Prostate gland (tissue), 2 donors: ENCODE data around the gene HSPA6. TPM values are rescaled to one million over a fixed set of nuclear protein-coding genes. Genes with fewer than 3 reads are reported as not detected.
"Not testable (repeated sequence)": the region's sequence is repeated elsewhere in the genome, so short reads cannot be mapped to it uniquely, and the experiment has no call there.

Experiments used
- DNase-seq: peaks from one replicate; pipeline ENCODE4 v3.0.0-alpha.2; 2019; ENCODE audit warnings: low spot score
- H3K27ac ChIP-seq, 2 donors: fragments of 200-600 bp; sonication (generic); 2 replicates each; pipeline ENCODE4 v1.5.1; 2017 to 2019
- H3K27me3 ChIP-seq: fragments of 200-600 bp; sonication (generic); replicated peaks from 2 replicates; pipeline ENCODE4 v1.5.1; 2019; ENCODE audit not compliant: insufficient read depth
- H3K36me3 ChIP-seq, 2 donors: fragments of 200-600 bp; sonication (generic); 1 replicate in 1 of 2; 2 replicates in 1 of 2; pipeline versions ENCODE4 v1.5.1 to v1.8.1; 2017 to 2019
- H3K4me1 ChIP-seq: fragments of 200-600 bp; sonication (generic); replicated peaks from 2 replicates; pipeline ENCODE4 v1.5.1; 2019
- H3K4me3 ChIP-seq, 2 donors: fragments of 200-600 bp; sonication (generic); 2 replicates each; pipeline ENCODE4 v1.5.1; 2017 to 2019
- H3K9me3 ChIP-seq: fragments of 200-600 bp; sonication (generic); 2 replicates; pipeline ENCODE4 v1.5.1; 2017
- POLR2A ChIP-seq: fragments of 450-650 bp; IDR thresholded peaks from one replicate; pipeline ENCODE4 v1.6.1; 2016; ENCODE audit warnings: antibody characterized with exemption, mild to moderate bottlenecking
- POLR2AphosphoS5 ChIP-seq: sonication (generic); formaldehyde crosslinking; IDR thresholded peaks from one replicate; pipeline ENCODE4 v1.6.1; 2017; ENCODE audit warnings: antibody characterized with exemption
- WGBS: methylation state at CpG from one replicate; pipeline ENCODE4 v1.1.5; 2018; 5-methylcytosine and 5-hydroxymethylcytosine counted together
- intact Hi-C: fragments of 100-400 bp; cut with DNase I; formaldehyde crosslinking; loops from one replicate; pipeline ENCODE4 v1.14.2; 2022
- total RNA-seq, 2 donors: library from RNA; depleted of rRNA; stranded (reverse); fragments of >200 nt; gene quantifications; one replicate each; pipeline ENCODE4 v1.1.0, GENCODE V29; 2016
- TF ChIP-seq, protein P1 (sequence below), 4 experiments: fragments of 200-600 bp in 2 of 4; fragments of 450-650 bp in 2 of 4; sonication (generic) in 2 of 4; IDR thresholded peaks; 1 replicate in 3 of 4; 2 replicates in 1 of 4; pipeline ENCODE4 v1.5.1; 2016 to 2019; ENCODE audit warnings: antibody characterized with exemption in 4 of 4, mild to moderate bottlenecking in 2 of 4, moderate library complexity in 2 of 4

The HSPA6 gene
- total RNA-seq, result 1 to 10 TPM in 1 of 2 donors, under 1 TPM in 1; 0.64 to 4.9 TPM

DNA sequence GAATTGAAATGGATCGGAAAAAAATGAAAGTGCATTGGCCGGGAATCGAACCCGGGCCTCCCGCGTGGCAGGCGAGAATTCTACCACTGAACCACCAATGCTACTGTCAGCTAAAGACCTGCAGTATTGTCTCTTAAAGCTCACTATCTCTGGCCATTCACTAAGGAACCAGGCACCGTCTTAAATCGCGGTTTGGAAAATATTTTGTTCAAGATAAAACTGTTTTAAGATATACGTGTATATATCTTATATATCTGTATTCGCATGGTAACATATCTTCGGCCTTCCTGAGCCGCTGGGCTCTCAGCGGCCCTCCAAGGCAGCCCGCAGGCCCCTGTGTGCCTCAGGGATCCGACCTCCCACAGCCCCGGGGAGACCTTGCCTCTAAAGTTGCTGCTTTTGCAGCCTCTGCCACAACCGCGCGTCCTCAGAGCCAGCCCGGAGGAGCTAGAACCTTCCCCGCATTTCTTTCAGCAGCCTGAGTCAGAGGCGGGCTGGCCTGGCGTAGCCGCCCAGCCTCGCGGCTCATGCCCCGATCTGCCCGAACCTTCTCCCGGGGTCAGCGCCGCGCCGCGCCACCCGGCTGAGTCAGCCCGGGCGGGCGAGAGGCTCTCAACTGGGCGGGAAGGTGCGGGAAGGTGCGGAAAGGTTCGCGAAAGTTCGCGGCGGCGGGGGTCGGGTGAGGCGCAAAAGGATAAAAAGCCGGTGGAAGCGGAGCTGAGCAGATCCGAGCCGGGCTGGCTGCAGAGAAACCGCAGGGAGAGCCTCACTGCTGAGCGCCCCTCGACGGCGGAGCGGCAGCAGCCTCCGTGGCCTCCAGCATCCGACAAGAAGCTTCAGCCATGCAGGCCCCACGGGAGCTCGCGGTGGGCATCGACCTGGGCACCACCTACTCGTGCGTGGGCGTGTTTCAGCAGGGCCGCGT is at the start of gene HSPA6:
TSS of gene HSPA6 (plus strand) at position 724 of the 925 bp plus-strand sequence. CDS start at position 843, 119 bp downstream.
- H3K36me3 ChIP-seq, H3K27me3 ChIP-seq, intact Hi-C loops, H3K9me3 ChIP-seq, H3K4me1 ChIP-seq: not testable (repeated sequence)
- Histone ChIP-seq H3K4me3 (peak within 1 kb of the TSS; percentile 59 to 74), H3K27ac (peak within 1 kb of the TSS; percentile 78 to 83)
- TF ChIP-seq POLR2AphosphoS5, result peak; percentile 83
- under 1% methylated on average over 63 of the region's 72 CpGs for WGBS
- DNase-seq, result peak; percentile 76

DNA sequence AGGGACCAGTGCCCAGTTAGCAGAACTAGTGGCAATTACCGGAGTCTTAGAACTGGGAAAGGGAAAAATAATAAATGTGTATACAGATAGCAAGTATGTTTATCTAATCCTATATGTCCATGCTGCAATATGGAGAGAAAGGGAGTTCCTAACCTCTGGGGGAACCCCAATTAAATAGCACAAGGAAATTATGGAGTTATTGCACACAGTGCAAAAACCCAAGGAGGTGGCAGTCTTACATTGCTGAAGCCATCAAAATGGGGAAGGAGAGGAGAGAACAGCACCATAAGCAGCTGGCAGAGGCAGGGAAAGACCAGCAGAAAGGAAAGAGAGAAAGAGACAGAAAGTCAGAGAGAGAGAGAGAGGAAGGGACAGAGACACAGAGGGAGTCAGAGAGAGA is 46.6 kb upstream of the HSPA6 start:
- 96% methylated on average over 1 of the region's 1 CpG for WGBS
- H3K27ac ChIP-seq, H3K9me3 ChIP-seq, DNase-seq, H3K27me3 ChIP-seq, H3K36me3 ChIP-seq, intact Hi-C loops, H3K4me1 ChIP-seq, H3K4me3 ChIP-seq: not testable (repeated sequence)

DNA sequence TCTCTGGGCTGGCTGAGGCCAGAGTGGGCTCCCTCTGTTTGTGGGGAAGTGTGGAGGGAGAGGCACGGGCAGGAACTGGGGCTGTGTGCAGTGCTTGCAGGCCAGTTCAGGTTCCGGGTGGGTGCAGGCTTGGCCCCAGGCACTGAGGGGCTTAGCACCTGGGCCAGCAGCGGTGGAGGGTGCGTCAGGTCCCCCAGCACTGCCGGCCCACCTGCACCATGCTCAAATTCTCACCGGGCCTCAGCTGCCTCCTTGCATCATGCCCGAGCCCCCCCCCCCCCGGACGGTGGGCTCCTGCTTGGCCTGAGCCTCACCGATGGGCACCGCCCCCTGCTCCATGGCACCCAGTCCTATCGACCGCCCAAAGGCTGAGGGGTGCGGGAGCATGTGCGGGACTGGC is 45.4 kb upstream of the HSPA6 start:
- Histone ChIP-seq H3K9me3 (no peaks in the 10 kb centered on the region), H3K36me3 (no peaks in the 10 kb centered on the region), H3K4me1 (no peaks in the 10 kb centered on the region), H3K27me3 (peaks cover 8% of the 10 kb centered on the region), H3K27ac (no peak overlapping the region), H3K4me3 (no peak overlapping the region)
- intact Hi-C loops, result no loop called here
- DNase-seq, result no peak
- WGBS, result 88% methylated on average over 12 of the region's 15 CpGs
- TF ChIP-seq POLR2A (no peak), POLR2AphosphoS5 (no peak)
- TF ChIP-seq, protein P1, sequence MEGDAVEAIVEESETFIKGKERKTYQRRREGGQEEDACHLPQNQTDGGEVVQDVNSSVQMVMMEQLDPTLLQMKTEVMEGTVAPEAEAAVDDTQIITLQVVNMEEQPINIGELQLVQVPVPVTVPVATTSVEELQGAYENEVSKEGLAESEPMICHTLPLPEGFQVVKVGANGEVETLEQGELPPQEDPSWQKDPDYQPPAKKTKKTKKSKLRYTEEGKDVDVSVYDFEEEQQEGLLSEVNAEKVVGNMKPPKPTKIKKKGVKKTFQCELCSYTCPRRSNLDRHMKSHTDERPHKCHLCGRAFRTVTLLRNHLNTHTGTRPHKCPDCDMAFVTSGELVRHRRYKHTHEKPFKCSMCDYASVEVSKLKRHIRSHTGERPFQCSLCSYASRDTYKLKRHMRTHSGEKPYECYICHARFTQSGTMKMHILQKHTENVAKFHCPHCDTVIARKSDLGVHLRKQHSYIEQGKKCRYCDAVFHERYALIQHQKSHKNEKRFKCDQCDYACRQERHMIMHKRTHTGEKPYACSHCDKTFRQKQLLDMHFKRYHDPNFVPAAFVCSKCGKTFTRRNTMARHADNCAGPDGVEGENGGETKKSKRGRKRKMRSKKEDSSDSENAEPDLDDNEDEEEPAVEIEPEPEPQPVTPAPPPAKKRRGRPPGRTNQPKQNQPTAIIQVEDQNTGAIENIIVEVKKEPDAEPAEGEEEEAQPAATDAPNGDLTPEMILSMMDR (IDR thresholded peaks at IDR 0.05), result no peak

DNA sequence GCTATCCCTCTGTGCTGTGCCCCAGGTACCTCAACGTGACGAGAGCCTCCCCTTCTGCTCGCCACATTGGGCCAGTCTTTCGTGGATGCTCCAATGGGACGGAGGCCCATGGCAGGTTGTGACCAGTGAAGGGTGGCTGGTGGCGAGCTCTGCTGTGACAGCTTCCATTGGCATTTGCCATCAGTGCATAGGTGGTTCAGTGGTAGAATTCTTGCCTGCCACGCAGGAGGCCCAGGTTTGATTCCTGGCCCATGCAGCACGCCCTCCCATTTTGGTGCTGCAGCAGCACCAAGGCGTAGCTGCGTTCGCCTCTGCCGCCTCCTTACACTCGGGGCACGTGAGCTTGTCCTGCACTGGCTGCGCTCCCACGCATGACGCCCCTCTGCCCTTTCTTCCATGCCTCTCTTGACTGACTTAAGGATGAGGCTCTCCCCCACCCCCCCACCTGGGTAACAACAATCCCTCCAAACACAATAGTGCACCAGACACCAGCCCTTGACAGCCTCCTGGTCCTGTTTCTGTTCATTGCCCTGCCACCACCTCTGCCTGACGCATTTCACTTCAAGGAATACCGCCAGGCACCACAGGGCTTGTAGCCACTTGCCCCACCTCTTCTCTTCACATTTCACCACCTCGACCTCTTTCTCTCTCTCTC is 43.8 kb upstream of the HSPA6 start:
- no peaks in the 10 kb centered on the region for H3K9me3 ChIP-seq
- H3K4me1 ChIP-seq, result no peaks in the 10 kb centered on the region
- no peaks in the 10 kb centered on the region for H3K36me3 ChIP-seq
- WGBS, result 76% methylated on average over 19 of the region's 20 CpGs
- DNase-seq, result no peak
- intact Hi-C loops, result no loop called here
- no peak overlapping the region for H3K27ac ChIP-seq
- no peak overlapping the region for H3K4me3 ChIP-seq
- H3K27me3 ChIP-seq, result peaks cover 8% of the 10 kb centered on the region
- TF ChIP-seq POLR2AphosphoS5 (no peak), POLR2A (no peak)
- TF ChIP-seq, protein P1 (IDR thresholded peaks at IDR 0.05), result no peak

DNA sequence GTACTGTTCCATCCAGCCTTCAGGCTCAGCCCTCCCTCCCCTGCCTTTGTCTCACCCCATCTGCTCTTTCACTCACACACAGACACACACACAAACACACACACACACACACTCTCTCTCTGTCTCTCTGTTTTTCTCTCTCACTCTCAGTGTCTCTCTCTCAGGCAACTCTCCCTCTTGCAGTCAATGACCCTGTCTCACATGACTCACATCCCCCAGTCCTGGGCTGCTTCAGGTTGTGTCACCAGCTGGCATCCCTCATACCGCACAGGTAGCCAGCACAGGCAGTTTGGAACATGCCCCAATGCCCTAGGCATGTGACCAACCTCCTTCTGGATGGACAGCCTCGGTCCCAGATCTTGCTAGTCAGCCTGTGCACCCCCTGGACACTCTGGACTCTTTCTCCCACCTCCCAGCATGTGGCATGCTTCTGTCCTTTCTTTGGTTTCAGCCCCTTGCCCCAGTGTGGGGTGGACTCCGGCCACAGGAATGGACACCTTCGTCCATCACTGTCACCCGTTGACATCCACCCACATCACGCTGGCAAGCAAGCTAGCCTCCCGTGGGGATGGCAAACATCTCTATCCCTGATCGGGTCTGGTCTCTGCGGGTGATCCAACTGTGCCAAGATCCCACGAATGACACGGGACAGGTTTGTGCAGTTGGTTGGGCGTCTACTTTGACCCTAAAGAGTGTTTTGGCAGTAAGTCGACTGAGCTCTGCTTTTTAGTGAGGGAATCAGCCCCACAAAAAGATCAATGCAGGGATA is 42.5 kb upstream of the HSPA6 start:
- Histone ChIP-seq H3K4me1 (no peaks in the 10 kb centered on the region), H3K27ac (no peak overlapping the region), H3K36me3 (no peaks in the 10 kb centered on the region), H3K4me3 (no peak overlapping the region), H3K27me3 (peaks cover 8% of the 10 kb centered on the region), H3K9me3 (no peaks in the 10 kb centered on the region)
- intact Hi-C loops, result no loop called here
- no peak for TF ChIP-seq POLR2AphosphoS5
- no peak for TF ChIP-seq POLR2A
- TF ChIP-seq, protein P1 (IDR thresholded peaks at IDR 0.05), result no peak
- no peak for DNase-seq
- WGBS, result 54% methylated on average over 13 of the region's 13 CpGs
